HepG2 (cell line): Measurements from ENCODE around the gene ZBTB48.

Experiments used
- CTCF ChIP-seq: sonication (generic); formaldehyde crosslinking; IDR thresholded peaks from 2 replicates; pipeline ENCODE4 v1.5.0; 2020; ENCODE audit warnings: mild to moderate bottlenecking, missing genetic modification reagents, moderate library complexity
- MYC ChIP-seq: sonication (generic); formaldehyde crosslinking; IDR thresholded peaks from 2 replicates; pipeline ENCODE4 v1.9.0; 2021; ENCODE audit warnings: missing genetic modification reagents, borderline replicate concordance
- RBFOX2 ChIP-seq: fragments of 200-400 bp; formaldehyde crosslinking; IDR thresholded peaks from 2 replicates; pipeline ENCODE4 v1.6.1; 2017; ENCODE audit warnings: low read depth, mild to moderate bottlenecking, low read length
- SYNCRIP ChIP-seq: fragments of 200-400 bp; formaldehyde crosslinking; IDR thresholded peaks from 2 replicates; pipeline ENCODE4 v1.6.1; 2018; ENCODE audit warnings: mild to moderate bottlenecking, low read depth, low read length; ENCODE audit not compliant: insufficient read depth

- TF ChIP-seq MYC (CRISPR knock-in tag) (no peak), SYNCRIP (no peak), RBFOX2 (no peak), CTCF (CRISPR knock-in tag) (peak; percentile 30; the same call in 1 of the 2 replicates)
Observed at GRCh38 chr1:6580593-6581409, 1.0 kb downstream of the ZBTB48 start.
